Coronary artery (tissue), 2 donors: ENCODE measurements around the gene PIGL.

ENCODE experiments used
- DNase-seq: peaks from one replicate; pipeline ENCODE4 v3.0.0-alpha.2; 2017; ENCODE audit warnings: low spot score
- H3K27ac ChIP-seq, 2 donors: fragments of 200-600 bp; sonication (generic); one replicate each; pipeline ENCODE4 v1.5.1; 2016 to 2019
- H3K4me3 ChIP-seq: fragments of 200-600 bp; sonication (generic); 2 replicates; pipeline ENCODE4 v1.5.1; 2016; ENCODE audit warnings: mild to moderate bottlenecking, moderate library complexity
- CTCF ChIP-seq: fragments of 200-600 bp; sonication (generic); IDR thresholded peaks from one replicate; pipeline ENCODE4 v1.5.1; 2019; ENCODE audit warnings: antibody characterized with exemption

PIGL gene

GRCh38 chr17:16277163-16277562, 60.2 kb downstream of the PIGL start:
- no peak for TF ChIP-seq CTCF
- Histone ChIP-seq H3K4me3 (no peak overlapping the region), H3K27ac (no peak overlapping the region)
- no peak for DNase-seq

GRCh38 chr17:16281351-16281750, 64.3 kb downstream of the PIGL start:
- no peak overlapping the region for H3K27ac ChIP-seq
- TF ChIP-seq CTCF = no peak
- DNase-seq = no peak
- no peak overlapping the region for H3K4me3 ChIP-seq

GRCh38 chr17:16282522-16282921, 65.5 kb downstream of the PIGL start:
- no peak for TF ChIP-seq CTCF
- Histone ChIP-seq H3K27ac (no peak overlapping the region), H3K4me3 (no peak overlapping the region)
- DNase-seq = no peak

GRCh38 chr17:16283705-16284104, 66.7 kb downstream of the PIGL start:
- TF ChIP-seq CTCF = no peak
- no peak overlapping the region for H3K27ac ChIP-seq
- H3K4me3 ChIP-seq = no peak overlapping the region
- no peak for DNase-seq

- H3K27ac ChIP-seq = peak overlapping the region; percentile 97
- no peak for TF ChIP-seq CTCF
- peak overlapping the region; percentile 58 for H3K4me3 ChIP-seq
- no peak for DNase-seq
Observed at GRCh38 chr17:16285646-16286008, 68.6 kb downstream of the PIGL start.

GRCh38 chr17:16286009-16286946, 69.3 kb downstream of the PIGL start:
- peak overlapping the region; percentile 97 for H3K27ac ChIP-seq
- TF ChIP-seq CTCF = no peak
- DNase-seq = peak; percentile 95
- peak overlapping the region; percentile 58 for H3K4me3 ChIP-seq
